ENCODE measurements around the gene UGT1A3.

- TF ChIP-seq CTCF (IDR thresholded peaks at IDR 0.05; ENCODE audit: poor library complexity) (no peak), EZH2 (IDR thresholded peaks at IDR 0.05; ENCODE audit: borderline replicate concordance) (no peak)
Observed at GRCh38 chr2:233760043-233760442, 31.2 kb downstream of the UGT1A3 start, which contains the start of gene UGT1A1.
